Kidney (tissue), 14 donors: Measurements from ENCODE around the gene ETS2. TPM values are rescaled to one million over a fixed set of nuclear protein-coding genes. Genes with fewer than 3 reads are reported as not detected.

Experiments used
- DNase-seq, 5 donors: peaks; one replicate each; pipeline ENCODE4 v3.0.0-alpha.2; 2013 to 2020
- FAIRE-seq: peaks from 2 replicates; lab custom pipeline; 2012; peaks lifted over from hg19 to GRCh38; lab: Jason Lieb, UNC
- H3K27ac ChIP-seq, 2 donors: one replicate each; pipeline ENCODE4 v1.7.0; 2013; ENCODE audit warnings: low read depth in 2 of 2, low read length in 2 of 2, inconsistent platforms in 1 of 2
- H3K27me3 ChIP-seq: one replicate; pipeline ENCODE4 v1.7.1; 2013; ENCODE audit warnings: low read length, inconsistent platforms; ENCODE audit not compliant: control insufficient read depth, insufficient read depth
- H3K36me3 ChIP-seq, 3 donors: one replicate each; pipeline versions ENCODE4 v1.7.0 to v1.7.1; 2013; ENCODE audit warnings: low read length in 3 of 3, control low read depth in 1 of 3, inconsistent platforms in 1 of 3; ENCODE audit not compliant: insufficient read depth in 3 of 3, control insufficient read depth in 2 of 3
- H3K4me1 ChIP-seq, 3 donors: one replicate each; pipeline versions ENCODE4 v1.7.0 to v1.7.1; 2013; ENCODE audit warnings: low read length in 3 of 3, inconsistent platforms in 1 of 3, low read depth in 1 of 3; ENCODE audit not compliant: control insufficient read depth in 2 of 3, insufficient read depth in 2 of 3
- H3K4me3 ChIP-seq, 3 donors: one replicate each; pipeline versions ENCODE4 v1.7.0 to v1.8.1; 2013; ENCODE audit warnings: low read length in 3 of 3, control low read depth in 1 of 3, inconsistent platforms in 1 of 3
- H3K9ac ChIP-seq, 3 donors: one replicate each; pipeline versions ENCODE4 v1.7.0 to v1.7.1; 2013; ENCODE audit warnings: low read length in 3 of 3, control low read depth in 1 of 3, inconsistent platforms in 1 of 3
- H3K9me3 ChIP-seq, 3 donors: one replicate each; pipeline versions ENCODE4 v1.7.0 to v1.7.1; 2013; ENCODE audit warnings: low read length in 3 of 3, control low read depth in 1 of 3, inconsistent platforms in 1 of 3; ENCODE audit not compliant: control insufficient read depth in 2 of 3, insufficient read depth in 1 of 3
- intact Hi-C: fragments of 100-400 bp; cut with DNase I; formaldehyde crosslinking; loops from one replicate; pipeline ENCODE4 v1.11.1; 2022
- polyA plus RNA-seq: library from polyadenylated mRNA; stranded (reverse); fragments of 350-450 nt; fragmentation: Illumina TruSeq; extraction: RNeasy Lipid Tissue Mini Kit (QIAGEN cat#74804); gene quantifications from one replicate; pipeline ENCODE4 v1.2.3, GENCODE V29; 2014; ENCODE audit warnings: low read depth, low replicate concordance; ENCODE audit not compliant: insufficient read depth
- total RNA-seq: library from RNA; stranded (reverse); fragmentation: NEBNext Ultra II Directional; extraction: Animal tissue kit (Norgen Biotek cat#: 25700); gene quantifications from one replicate; pipeline ENCODE4 v1.2.1, GENCODE V29; 2021
- TF ChIP-seq, protein P1 (sequence below): IDR thresholded peaks from 3 replicates; pipeline ENCODE4 v1.5.1; 2012; ENCODE audit warnings: mild to moderate bottlenecking, moderate library complexity, borderline replicate concordance; ENCODE audit not compliant: insufficient read depth; ENCODE audit errors: extremely low read depth
- donor health status: control.
- donor health status: control.
- donor health status: control.
- donor health status: control.
- donor health status: control.
- donor health status: DM: yes; HTN: yes; CAD: no.
- donor health status: Normal renal cell carcinoma (clear cell type).

The ETS2 gene
- total and polyA plus RNA-seq, 2 donors from 2014 or later, result 43.1 to 178 TPM

DNA sequence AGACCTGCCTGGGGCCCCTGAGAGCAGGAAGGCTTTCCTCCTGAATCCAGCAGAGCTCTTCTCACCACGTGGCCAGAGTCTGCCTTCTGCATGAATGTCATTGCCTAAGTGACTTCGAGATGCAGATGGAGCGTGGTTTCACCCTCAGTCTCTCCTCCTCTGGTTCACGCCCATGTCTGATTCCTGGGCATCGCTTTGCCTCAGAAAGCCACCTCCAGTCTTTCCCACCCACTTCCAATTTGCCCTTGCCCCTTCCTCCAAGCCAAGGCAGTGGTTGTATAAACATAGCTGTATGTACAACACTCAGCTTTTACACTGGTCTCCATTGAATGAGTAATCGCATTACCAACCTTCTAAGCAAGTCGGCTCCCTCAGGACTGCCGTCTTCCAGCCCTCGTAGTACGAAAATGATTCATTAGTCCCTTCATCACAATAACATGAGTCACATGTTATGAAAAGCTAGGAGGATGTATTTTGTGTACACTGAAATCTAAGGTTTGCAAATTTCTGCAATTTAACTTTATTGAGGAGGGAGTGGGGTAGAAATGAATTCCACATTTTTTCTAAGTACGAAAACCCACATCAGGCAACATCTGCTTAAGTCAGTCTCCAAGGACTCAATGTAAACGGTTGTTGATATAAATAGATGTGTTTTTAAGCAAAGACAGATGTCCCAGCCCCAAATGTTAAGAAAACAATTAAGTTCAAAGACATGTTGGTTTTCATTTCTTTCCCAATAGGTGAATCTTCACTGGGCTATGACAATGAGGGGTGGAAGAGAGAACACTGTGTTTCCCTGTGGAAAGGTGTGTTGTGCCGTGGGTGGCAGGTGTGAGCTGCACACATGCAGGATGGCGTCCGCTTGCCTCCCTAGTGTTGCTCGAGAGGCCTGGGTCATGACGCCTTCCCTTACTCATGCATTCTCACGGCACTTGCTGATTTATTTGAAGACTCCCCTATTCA lies 32.3 kb upstream of the ETS2 start:
- intact Hi-C loops, result no loop called here
- Histone ChIP-seq H3K9me3 (peaks cover 0 to under 1% (median 0%) of the 10 kb centered on the region in 3 donors), H3K4me1 (peaks cover 0 to 9% (median 7%) of the 10 kb centered on the region in 3 donors), H3K36me3 (no peaks in the 10 kb centered on the region), H3K27ac (no peak overlapping the region), H3K27me3 (no peaks in the 10 kb centered on the region), H3K4me3 (no peak overlapping the region), H3K9ac (no peak overlapping the region)
- FAIRE-seq, result no peak
- DNase-seq, result peak in 2 of 5 donors; percentile 17 to 69
- TF ChIP-seq, protein P1, sequence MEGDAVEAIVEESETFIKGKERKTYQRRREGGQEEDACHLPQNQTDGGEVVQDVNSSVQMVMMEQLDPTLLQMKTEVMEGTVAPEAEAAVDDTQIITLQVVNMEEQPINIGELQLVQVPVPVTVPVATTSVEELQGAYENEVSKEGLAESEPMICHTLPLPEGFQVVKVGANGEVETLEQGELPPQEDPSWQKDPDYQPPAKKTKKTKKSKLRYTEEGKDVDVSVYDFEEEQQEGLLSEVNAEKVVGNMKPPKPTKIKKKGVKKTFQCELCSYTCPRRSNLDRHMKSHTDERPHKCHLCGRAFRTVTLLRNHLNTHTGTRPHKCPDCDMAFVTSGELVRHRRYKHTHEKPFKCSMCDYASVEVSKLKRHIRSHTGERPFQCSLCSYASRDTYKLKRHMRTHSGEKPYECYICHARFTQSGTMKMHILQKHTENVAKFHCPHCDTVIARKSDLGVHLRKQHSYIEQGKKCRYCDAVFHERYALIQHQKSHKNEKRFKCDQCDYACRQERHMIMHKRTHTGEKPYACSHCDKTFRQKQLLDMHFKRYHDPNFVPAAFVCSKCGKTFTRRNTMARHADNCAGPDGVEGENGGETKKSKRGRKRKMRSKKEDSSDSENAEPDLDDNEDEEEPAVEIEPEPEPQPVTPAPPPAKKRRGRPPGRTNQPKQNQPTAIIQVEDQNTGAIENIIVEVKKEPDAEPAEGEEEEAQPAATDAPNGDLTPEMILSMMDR, result no peak

DNA sequence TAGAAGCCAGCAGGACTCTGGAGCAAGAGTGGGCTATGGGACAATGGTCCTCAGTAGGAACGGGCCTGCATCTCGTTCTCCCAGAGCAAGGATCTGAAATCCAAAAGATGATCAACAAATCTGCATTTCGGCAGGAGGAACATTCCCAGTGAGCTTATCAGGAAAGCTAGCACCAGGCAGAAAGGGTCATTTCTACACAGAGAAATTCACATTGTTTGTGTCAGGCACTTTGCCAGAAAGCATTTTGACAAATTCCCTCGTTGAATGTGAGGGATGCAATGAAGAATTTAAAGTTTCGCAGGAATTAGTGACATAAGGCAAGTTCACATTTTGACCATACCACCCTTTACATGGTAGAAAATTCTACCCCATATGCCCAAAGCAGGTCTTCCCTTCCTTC lies 31.6 kb upstream of the ETS2 start:
- Histone ChIP-seq H3K9ac (no peak overlapping the region), H3K27me3 (no peaks in the 10 kb centered on the region), H3K4me3 (no peak overlapping the region), H3K4me1 (peaks cover 0 to 9% (median 7%) of the 10 kb centered on the region in 3 donors), H3K27ac (no peak overlapping the region), H3K9me3 (peaks cover 0 to 7% (median 0%) of the 10 kb centered on the region in 3 donors), H3K36me3 (no peaks in the 10 kb centered on the region)
- peak in 2 of 5 donors; percentile 34 to 51 for DNase-seq
- FAIRE-seq, result no peak
- TF ChIP-seq, protein P1, result no peak
- intact Hi-C loops, result no loop called here

DNA sequence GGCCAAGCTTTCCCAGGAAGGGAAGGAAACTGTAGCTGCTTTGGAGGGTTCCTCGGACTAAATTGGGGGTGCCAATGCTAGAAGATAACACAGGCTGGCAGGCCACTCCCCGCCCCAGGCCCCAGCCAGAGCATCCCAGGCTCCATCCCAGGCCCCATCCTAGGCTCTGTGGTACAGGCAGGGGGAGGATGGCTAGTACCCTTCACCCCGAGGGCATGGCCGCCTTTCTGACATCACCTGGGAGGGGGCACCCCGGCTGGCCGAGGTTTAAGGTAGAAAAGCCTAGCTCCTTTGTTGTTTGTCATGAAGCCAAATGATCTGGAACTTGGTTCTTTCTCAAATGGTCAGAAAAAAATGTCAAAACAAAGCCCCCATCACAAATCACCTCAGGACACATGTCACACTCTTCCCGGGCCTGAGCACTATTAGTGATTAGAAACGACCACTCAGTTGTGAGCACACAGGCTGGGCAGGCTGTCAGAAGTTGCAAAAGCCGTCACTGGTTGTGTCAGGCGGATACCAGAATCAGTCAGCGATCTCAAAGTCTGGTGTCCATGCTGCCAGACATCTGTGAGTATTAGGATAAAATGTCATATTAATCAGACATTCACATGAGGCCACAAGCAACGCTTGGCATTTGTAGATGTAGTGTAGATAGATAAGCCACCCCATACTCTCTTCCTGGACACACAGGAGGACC lies 31.0 kb upstream of the ETS2 start:
- Histone ChIP-seq H3K4me1 (peaks cover 0 to 9% (median 7%) of the 10 kb centered on the region in 3 donors), H3K27me3 (no peaks in the 10 kb centered on the region), H3K9ac (no peak overlapping the region), H3K4me3 (no peak overlapping the region), H3K36me3 (no peaks in the 10 kb centered on the region), H3K27ac (no peak overlapping the region), H3K9me3 (peaks cover 0 to 7% (median 0%) of the 10 kb centered on the region in 3 donors)
- TF ChIP-seq, protein P1, result no peak
- FAIRE-seq (no peak), DNase-seq (no peak)
- intact Hi-C loops, result no loop called here
